Cardiac muscle cell (in vitro differentiated cells and primary cell): ENCODE results near the gene CEMP1. TPM values are rescaled to one million over a fixed set of nuclear protein-coding genes. Genes with fewer than 3 reads are reported as not detected.
A peak's percentile ranks its signal among the peaks of the same experiment; 100 is the strongest.
"Not testable (repeated sequence)": the region's sequence is repeated elsewhere in the genome, so short reads cannot be mapped to it uniquely, and the experiment has no call there.

Experiments
- DNase-seq, 2 donors: peaks; one replicate each; pipeline versions ENCODE4 v3.0.0 to v3.0.0-alpha.2; 2010 to 2017; ENCODE audit warnings: low read depth in 1 of 2, low spot score in 1 of 2
- H3K27ac ChIP-seq: fragments of 200-600 bp; sonication (generic); 2 replicates; pipeline ENCODE4 v1.5.1; 2016
- H3K27me3 ChIP-seq: fragments of 200-600 bp; sonication (generic); 2 replicates; pipeline ENCODE4 v1.6.0; 2016; ENCODE audit warnings: control low read depth
- H3K36me3 ChIP-seq: fragments of 200-600 bp; sonication (generic); 2 replicates; pipeline ENCODE4 v1.5.1; 2016; ENCODE audit warnings: control low read depth
- H3K4me1 ChIP-seq: fragments of 200-600 bp; sonication (generic); 2 replicates; pipeline ENCODE4 v1.8.1; 2017; ENCODE audit warnings: low read depth, mild to moderate bottlenecking, mixed run types
- H3K4me3 ChIP-seq: fragments of 200-600 bp; sonication (generic); 2 replicates; pipeline ENCODE4 v1.5.1; 2016; ENCODE audit warnings: mild to moderate bottlenecking
- H3K9me3 ChIP-seq: fragments of 200-600 bp; sonication (generic); 2 replicates; pipeline ENCODE4 v1.5.1; 2017; ENCODE audit warnings: low read depth, mild to moderate bottlenecking, control low read depth
- CTCF ChIP-seq: IDR thresholded peaks from 2 replicates; pipeline ENCODE4 v1.5.1; 2012; ENCODE audit warnings: low read depth, mild to moderate bottlenecking, low read length
- polyA plus RNA-seq: library from polyadenylated mRNA; unstranded; fragments of >200 nt; fragmentation: Nextera tagmentation; extraction: Ambion mirVana; gene quantifications from 2 replicates; pipeline ENCODE4 v1.2.1, GENCODE V29; 2016
- total RNA-seq: library from RNA; depleted of rRNA; stranded (reverse); fragments of >200 nt; gene quantifications from 2 replicates; pipeline ENCODE4 v1.2.3, GENCODE V29; 2016

Gene CEMP1
- total RNA-seq (1.3 TPM in 1 of 2 replicates, not detected in the other), polyA plus RNA-seq (4.6 and 9.4 TPM in 2 replicates)

DNA sequence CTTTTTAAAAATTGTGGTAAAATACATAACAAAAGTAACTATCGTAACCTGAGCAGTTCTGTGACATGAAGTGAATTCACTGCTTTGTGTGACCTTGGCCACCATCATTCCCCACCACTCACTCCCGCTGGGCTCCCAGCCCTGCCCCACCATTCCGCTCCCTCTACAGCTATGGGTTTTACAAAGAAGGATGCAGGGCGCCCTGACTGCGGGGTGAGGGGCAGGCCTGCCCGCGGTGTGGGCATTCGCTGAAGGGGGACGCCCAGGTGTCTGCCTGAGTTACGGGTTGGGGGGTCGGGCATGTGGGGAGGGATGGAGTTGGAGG, at the start of gene CEMP1:
Gene CEMP1 (minus strand): TSS at position 38 of the 325 bp plus-strand sequence. CDS start 335 bp downstream, outside the sequence.
- Histone ChIP-seq H3K9me3 (no peaks in the 10 kb centered on the region), H3K4me1 (no peaks in the 10 kb centered on the region), H3K27ac (peak within 1 kb of the TSS; percentile 70), H3K36me3 (peaks cover 3% of the 10 kb centered on the region), H3K27me3 (no peaks in the 10 kb centered on the region), H3K4me3 (peak within 1 kb of the TSS; percentile 51)
- no peak for TF ChIP-seq CTCF
- no peak for DNase-seq

GRCh38 chr16:2580818-2581217, 49.6 kb upstream of the CEMP1 start:
- H3K27ac ChIP-seq, H3K4me3 ChIP-seq, H3K4me1 ChIP-seq, DNase-seq, H3K9me3 ChIP-seq, H3K27me3 ChIP-seq, H3K36me3 ChIP-seq: not testable (repeated sequence)

DNA sequence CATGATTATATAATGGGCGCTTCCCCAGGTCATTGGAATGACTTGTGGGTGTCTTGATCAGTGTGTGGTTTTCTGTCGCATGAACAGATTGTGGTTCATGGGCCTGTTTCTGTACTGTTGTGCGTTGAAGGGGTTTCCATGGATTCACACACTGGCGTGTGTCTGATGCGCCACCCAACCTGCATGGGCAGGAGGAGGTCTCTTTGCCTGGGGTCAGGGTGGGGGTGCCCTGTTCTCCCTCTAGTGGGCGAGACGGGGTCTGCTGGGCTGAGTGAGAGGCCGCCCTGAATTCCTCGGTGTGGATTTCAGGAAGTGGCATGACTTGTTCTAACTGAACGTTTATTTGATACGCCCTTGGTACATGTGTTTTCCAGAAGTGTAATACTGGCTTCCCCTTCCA, 48.9 kb upstream of the CEMP1 start:
- not testable (repeated sequence) for H3K4me1 ChIP-seq, H3K27ac ChIP-seq, H3K4me3 ChIP-seq, H3K27me3 ChIP-seq, H3K9me3 ChIP-seq, H3K36me3 ChIP-seq
- peak in 1 of 2 donors; percentile 6 for DNase-seq

DNA sequence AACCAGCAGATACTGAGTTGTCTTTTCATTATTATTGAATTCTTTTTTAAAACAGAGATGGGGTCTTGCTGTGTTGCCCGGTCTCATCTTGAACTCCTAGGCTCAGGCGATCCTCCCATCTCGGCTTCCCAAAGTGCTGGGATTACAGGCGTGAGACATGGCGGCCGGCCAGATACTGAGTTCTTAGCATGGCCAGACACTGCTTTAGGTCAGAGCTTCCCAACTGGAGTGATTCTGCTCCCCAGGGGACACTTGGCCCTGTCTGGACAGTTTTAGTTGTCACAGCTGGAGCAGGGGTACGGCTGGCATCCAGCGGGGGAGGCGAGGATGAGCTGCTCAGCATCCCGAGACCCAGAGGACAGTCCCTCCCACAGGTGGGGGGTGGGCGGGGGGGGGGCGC, 47.7 kb upstream of the CEMP1 start:
- H3K36me3 ChIP-seq, DNase-seq, H3K9me3 ChIP-seq: not testable (repeated sequence)

GRCh38 chr16:2577044-2577443, 45.8 kb upstream of the CEMP1 start:
- not testable (repeated sequence) for H3K36me3 ChIP-seq, DNase-seq, H3K4me3 ChIP-seq, H3K9me3 ChIP-seq, H3K27ac ChIP-seq, H3K4me1 ChIP-seq, H3K27me3 ChIP-seq

More for the DNA sequence above, 47.7 kb upstream of the CEMP1 start:
- H3K27ac ChIP-seq, H3K27me3 ChIP-seq, H3K4me3 ChIP-seq, H3K4me1 ChIP-seq: not testable (repeated sequence)

DNA sequence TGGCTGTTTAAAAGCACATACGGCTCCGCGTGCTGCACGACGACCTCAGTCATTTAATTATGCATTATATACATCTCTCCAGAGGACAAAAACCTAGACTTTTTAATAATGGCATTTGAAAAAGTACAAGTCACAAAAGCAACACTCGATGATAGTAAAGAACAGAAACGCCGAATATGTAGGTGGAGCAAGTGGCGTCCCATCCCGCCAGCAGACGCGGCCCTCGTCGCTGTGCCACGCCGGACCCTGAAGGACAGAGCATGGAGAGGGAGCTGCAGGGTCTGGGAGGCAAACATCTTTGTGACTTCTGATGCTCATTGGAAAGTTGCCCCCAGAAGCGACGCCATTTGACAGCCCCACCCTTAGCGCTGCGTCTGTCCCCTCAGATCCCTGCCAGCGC, 44.6 kb upstream of the CEMP1 start:
- not testable (repeated sequence) for H3K9me3 ChIP-seq, H3K4me3 ChIP-seq, H3K27ac ChIP-seq, H3K36me3 ChIP-seq, H3K27me3 ChIP-seq, H3K4me1 ChIP-seq, DNase-seq

DNA sequence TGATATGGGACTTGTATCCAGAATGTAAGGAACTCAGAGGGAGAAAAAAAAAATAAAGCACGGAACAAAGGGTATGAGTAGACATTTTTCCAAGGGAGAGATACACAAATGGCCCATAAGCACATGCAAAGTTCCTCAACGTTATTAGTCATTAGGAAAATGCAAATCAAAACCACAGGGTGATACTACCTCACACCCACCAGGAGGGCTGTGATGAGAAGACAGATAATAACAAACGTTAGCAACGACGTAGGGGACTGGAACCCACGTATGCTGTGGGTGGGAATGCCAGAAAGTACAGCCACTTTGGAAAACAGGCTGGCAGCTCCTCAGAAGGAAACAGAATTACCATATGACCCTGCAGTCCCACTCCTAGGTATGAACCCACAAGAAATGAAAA, 41.5 kb upstream of the CEMP1 start:
- H3K4me1 ChIP-seq = not testable (repeated sequence)

GRCh38 chr16:2568573-2568972, 37.4 kb upstream of the CEMP1 start:
- not testable (repeated sequence) for DNase-seq, H3K27ac ChIP-seq, H3K9me3 ChIP-seq, H3K4me1 ChIP-seq, H3K4me3 ChIP-seq, H3K36me3 ChIP-seq, H3K27me3 ChIP-seq

More for the DNA sequence above, 41.5 kb upstream of the CEMP1 start:
- not testable (repeated sequence) for H3K4me3 ChIP-seq, H3K27me3 ChIP-seq, H3K27ac ChIP-seq, DNase-seq, H3K9me3 ChIP-seq, H3K36me3 ChIP-seq

DNA sequence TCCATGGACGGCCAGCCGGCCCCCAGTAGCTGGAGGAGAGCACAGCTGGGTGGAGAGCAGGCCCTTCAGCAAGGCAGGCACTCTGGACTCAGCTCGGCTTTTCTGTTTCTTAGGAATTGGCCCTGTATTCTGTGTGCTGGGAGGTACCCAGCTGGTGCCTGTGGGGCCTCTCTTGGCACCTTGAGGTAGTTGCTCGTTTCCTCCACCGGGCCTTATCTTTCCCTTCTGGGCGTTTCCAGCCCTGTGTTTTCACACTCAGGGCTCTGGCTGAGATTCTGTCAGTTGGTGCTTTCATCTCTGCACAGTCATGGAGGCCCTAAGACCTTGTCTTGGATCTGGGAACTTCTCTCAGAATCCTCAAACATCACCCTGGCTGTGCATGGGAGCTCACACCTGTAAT, 36.3 kb upstream of the CEMP1 start:
- H3K9me3 ChIP-seq, H3K27ac ChIP-seq, DNase-seq, H3K4me1 ChIP-seq, H3K4me3 ChIP-seq, H3K36me3 ChIP-seq, H3K27me3 ChIP-seq: not testable (repeated sequence)

DNA sequence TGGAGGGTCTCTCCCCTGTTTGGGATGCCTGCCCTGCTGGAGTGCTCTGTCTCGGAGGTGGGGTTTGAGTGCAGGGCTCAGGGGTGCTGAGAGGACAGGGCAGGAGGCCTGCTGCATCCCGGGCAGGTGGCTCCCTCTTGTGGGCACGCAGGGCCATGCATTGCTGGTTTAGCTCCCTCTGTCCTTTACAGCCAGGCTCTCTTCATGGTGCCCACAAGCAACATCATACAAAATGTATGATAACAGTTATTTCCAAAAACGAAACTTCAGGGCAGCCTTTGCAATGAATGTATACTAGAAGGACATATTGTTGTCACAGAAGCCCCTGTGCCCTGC, 29.6 kb upstream of the CEMP1 start:
- not testable (repeated sequence) for H3K9me3 ChIP-seq, H3K27ac ChIP-seq, H3K36me3 ChIP-seq, DNase-seq, H3K27me3 ChIP-seq, H3K4me3 ChIP-seq, H3K4me1 ChIP-seq
- peak; percentile 19 for TF ChIP-seq CTCF

GRCh38 chr16:2560131-2560797, 29.1 kb upstream of the CEMP1 start:
- DNase-seq, H3K9me3 ChIP-seq, H3K36me3 ChIP-seq, H3K4me3 ChIP-seq, H3K27ac ChIP-seq, H3K4me1 ChIP-seq, H3K27me3 ChIP-seq: not testable (repeated sequence)

DNA sequence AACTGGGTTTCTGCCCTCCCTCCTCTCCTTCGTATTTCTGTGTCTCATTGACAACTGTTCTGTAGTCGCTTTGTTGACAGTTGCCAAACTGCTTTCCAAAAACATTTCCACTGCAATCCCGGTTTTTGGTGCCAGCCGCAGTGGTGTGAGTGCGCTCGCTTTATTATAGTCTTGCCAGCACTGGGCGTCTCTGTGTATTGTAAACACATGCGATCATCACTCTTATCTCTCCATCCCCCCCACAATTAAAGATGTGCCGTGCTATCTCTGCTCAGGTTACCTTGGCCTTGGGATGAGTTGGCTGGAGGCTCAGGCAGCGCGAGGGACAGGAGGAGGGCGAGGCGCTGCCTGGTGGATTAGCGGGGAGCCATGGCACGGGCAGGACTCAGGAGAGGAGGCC, 25.9 kb upstream of the CEMP1 start:
- not testable (repeated sequence) for H3K4me1 ChIP-seq, H3K9me3 ChIP-seq, H3K27ac ChIP-seq, H3K36me3 ChIP-seq, DNase-seq, H3K4me3 ChIP-seq, H3K27me3 ChIP-seq
